PC-9 (cell line): ENCODE data around the gene GUCY1A2. TPM values are rescaled to one million over a fixed set of nuclear protein-coding genes. Genes with fewer than 3 reads are reported as not detected.

Experiments used
- BruUV-seq: library from RNA; stranded (reverse); fragments of 400-500 nt; replicated peaks from 2 replicates; lab custom pipeline; 2021; lab: Mats Ljungman, UMichigan
- CTCF ChIA-PET: fragments of 300-600 bp; sonication (Branson Sonifier 250); formaldehyde crosslinking; loops from one replicate; lab custom pipeline; 2022; ENCODE audit warnings: antibody characterized with exemption; lab: Charles Lee
- POLR2A ChIA-PET: fragments of 300-600 bp; sonication (Branson Sonifier 250); formaldehyde crosslinking; loops from one replicate; lab custom pipeline; 2022; ENCODE audit warnings: antibody characterized with exemption; ENCODE audit not compliant: unreplicated experiment; lab: Charles Lee
- DNase-seq, 2 experiments: peaks; one replicate each; pipeline versions ENCODE4 v3.0.0 to v3.0.0-alpha.2; 2015 to 2022; ENCODE audit warnings: mixed read lengths in 1 of 2
- H2AFZ ChIP-seq: fragments of 200-600 bp; sonication (generic); 2 replicates; pipeline ENCODE4 v1.8.1; 2017; ENCODE audit warnings: antibody characterized with exemption
- H3F3A ChIP-seq: fragments of 200-600 bp; sonication (generic); 2 replicates; pipeline ENCODE4 v1.8.1; 2017; ENCODE audit warnings: antibody characterized with exemption, mild to moderate bottlenecking, low read depth; ENCODE audit not compliant: insufficient read depth
- H3K27ac ChIP-seq: fragments of 200-600 bp; sonication (generic); 2 replicates; pipeline ENCODE4 v1.6.1; 2016; ENCODE audit warnings: mixed run types
- H3K27me3 ChIP-seq: fragments of 200-600 bp; sonication (generic); 2 replicates; pipeline ENCODE4 v1.6.1; 2016; ENCODE audit warnings: low read depth, mixed run types; ENCODE audit not compliant: insufficient read depth
- H3K36me3 ChIP-seq: fragments of 200-600 bp; sonication (generic); 2 replicates; pipeline ENCODE4 v1.6.1; 2016; ENCODE audit warnings: low read depth, mixed run types
- H3K4me1 ChIP-seq: fragments of 200-600 bp; sonication (generic); replicated peaks from 2 replicates; pipeline ENCODE4 v1.6.1; 2016; ENCODE audit warnings: mixed run types; ENCODE audit not compliant: insufficient read depth
- H3K4me2 ChIP-seq: fragments of 200-600 bp; sonication (generic); 2 replicates; pipeline ENCODE4 v1.6.1; 2017; ENCODE audit warnings: mixed run types
- H3K4me3 ChIP-seq: fragments of 200-600 bp; sonication (generic); 2 replicates; pipeline ENCODE4 v1.6.1; 2016; ENCODE audit warnings: mixed run types
- H3K79me2 ChIP-seq: fragments of 200-600 bp; sonication (generic); 2 replicates; pipeline ENCODE4 v1.6.1; 2017; ENCODE audit warnings: low read depth, mixed run types
- H3K9me2 ChIP-seq: fragments of 200-600 bp; sonication (generic); 2 replicates; pipeline ENCODE4 v1.8.1; 2017; ENCODE audit warnings: mild to moderate bottlenecking; ENCODE audit not compliant: insufficient read depth
- H3K9me3 ChIP-seq: fragments of 200-600 bp; sonication (generic); 2 replicates; pipeline ENCODE4 v1.8.1; 2016; ENCODE audit warnings: low read depth; ENCODE audit not compliant: insufficient read depth
- H4K20me1 ChIP-seq: fragments of 200-600 bp; sonication (generic); 2 replicates; pipeline ENCODE4 v1.8.1; 2017; ENCODE audit not compliant: insufficient read depth
- CTCF ChIP-seq: fragments of 200-600 bp; sonication (generic); conservative IDR thresholded peaks from 2 replicates; pipeline ENCODE4 v1.6.1; 2017; ENCODE audit warnings: mixed run types, antibody characterized with exemption, mild to moderate bottlenecking, moderate library complexity
- EZH2 ChIP-seq: fragments of 200-600 bp; sonication (generic); IDR thresholded peaks from 2 replicates; pipeline ENCODE4 v1.8.0; 2017; ENCODE audit warnings: antibody characterized with exemption, low read depth
- intact Hi-C: fragments of 100-400 bp; cut with micrococcal nuclease; formaldehyde crosslinking; loops from one replicate; pipeline ENCODE4 v1.10.0; 2022; ENCODE audit not compliant: unreplicated experiment
- total RNA-seq: library from RNA; stranded (reverse); gene quantifications from 2 replicates; pipeline ENCODE4 v1.2.3, GENCODE V29; 2021

The GUCY1A2 gene
- total RNA-seq, 1 experiment from 2014 or later, result not detected

GRCh38 chr11:106999196-106999595 is 19.1 kb downstream of the GUCY1A2 start:
- no TSS peak for BruUV-seq
- no peak overlapping the region for H3K4me3 ChIP-seq
- POLR2A ChIA-PET, result no interaction called here
- 0 out of 2 replicates have a peak, but pooled peaks cover 2% of the 10 kb centered on the region for H3K9me3 ChIP-seq
- no peaks in the 10 kb centered on the region for H4K20me1 ChIP-seq
- H2AFZ ChIP-seq, result no peak overlapping the region
- H3K79me2 ChIP-seq, result no peaks in the 10 kb centered on the region
- no peaks in the 10 kb centered on the region for H3K4me1 ChIP-seq
- intact Hi-C loops, result no loop called here
- CTCF ChIA-PET, result no interaction called here
- no peak overlapping the region for H3K27ac ChIP-seq
- no peaks in the 10 kb centered on the region for H3K36me3 ChIP-seq
- no peaks in the 10 kb centered on the region for H3F3A ChIP-seq
- DNase-seq, result no peak
- no peaks in the 10 kb centered on the region for H3K27me3 ChIP-seq
- no peak for TF ChIP-seq EZH2
- no peak for TF ChIP-seq CTCF
- H3K9me2 ChIP-seq, result no peaks in the 10 kb centered on the region; the same call in 1 of the 2 replicates
- H3K4me2 ChIP-seq, result no peak overlapping the region

GRCh38 chr11:106998916-106999188 is 19.4 kb downstream of the GUCY1A2 start:
- Histone ChIP-seq H3K79me2 (no peaks in the 10 kb centered on the region), H3K4me1 (no peaks in the 10 kb centered on the region), H3K4me2 (no peak overlapping the region), H2AFZ (no peak overlapping the region), H3K9me3 (0 out of 2 replicates have a peak, but pooled peaks cover 2% of the 10 kb centered on the region), H4K20me1 (no peaks in the 10 kb centered on the region), H3K27ac (no peak overlapping the region), H3K4me3 (no peak overlapping the region), H3K36me3 (no peaks in the 10 kb centered on the region), H3K9me2 (no peaks in the 10 kb centered on the region; the same call in 1 of the 2 replicates), H3F3A (no peaks in the 10 kb centered on the region), H3K27me3 (no peaks in the 10 kb centered on the region)
- CTCF ChIA-PET, result no interaction called here
- POLR2A ChIA-PET, result no interaction called here
- DNase-seq, result no peak
- BruUV-seq, result no TSS peak
- intact Hi-C loops, result no loop called here
- TF ChIP-seq CTCF, result no peak
- TF ChIP-seq EZH2, result no peak

GRCh38 chr11:106998116-106998915 is 20.0 kb downstream of the GUCY1A2 start:
- Histone ChIP-seq H3K4me3 (no peak overlapping the region), H3F3A (no peaks in the 10 kb centered on the region), H2AFZ (no peak overlapping the region), H3K27me3 (no peaks in the 10 kb centered on the region), H3K9me2 (no peaks in the 10 kb centered on the region; the same call in 1 of the 2 replicates), H3K9me3 (0 out of 2 replicates have a peak, but pooled peaks cover 2% of the 10 kb centered on the region), H3K27ac (no peak overlapping the region), H3K36me3 (no peaks in the 10 kb centered on the region), H3K79me2 (no peaks in the 10 kb centered on the region), H3K4me2 (no peak overlapping the region), H4K20me1 (no peaks in the 10 kb centered on the region), H3K4me1 (no peaks in the 10 kb centered on the region)
- no peak for DNase-seq
- no TSS peak for BruUV-seq
- CTCF ChIA-PET, result no interaction called here
- POLR2A ChIA-PET, result no interaction called here
- intact Hi-C loops, result no loop called here
- TF ChIP-seq CTCF (no peak), EZH2 (no peak)
